SHP77 (cell line): ENCODE data around the gene NAPG.
"Not testable (repeated sequence)": the region's sequence is repeated elsewhere in the genome, so short reads cannot be mapped to it uniquely, and the experiment has no call there.

Experiments
- DNase-seq, 2 experiments: peaks; one replicate each; lab custom pipeline; 2025; lab: John Stamatoyannopoulos, UW

Gene NAPG

GRCh38 chr18:10546557-10547300 lies 20.9 kb downstream of the NAPG start:
- no peak for DNase-seq

DNA sequence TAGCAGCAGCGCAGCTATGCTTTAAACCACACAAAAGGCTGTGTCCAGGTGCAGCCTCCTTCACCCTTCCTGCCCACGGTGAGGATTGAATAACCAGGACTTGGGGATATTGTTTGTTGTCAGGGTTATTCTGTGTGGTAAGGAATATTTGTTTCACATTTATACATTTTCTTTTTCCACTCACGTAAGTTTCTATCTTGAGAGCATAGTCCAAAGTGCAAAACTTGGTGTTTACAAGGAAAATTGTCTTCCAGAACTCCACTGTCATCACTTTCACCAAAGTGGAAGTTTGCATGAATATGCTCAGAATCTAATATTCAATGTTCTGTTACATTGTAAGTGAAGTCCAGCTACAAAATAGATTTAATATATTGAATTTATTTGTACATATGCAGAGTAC lies 26.4 kb downstream of the NAPG start:
- DNase-seq: no peak

DNA sequence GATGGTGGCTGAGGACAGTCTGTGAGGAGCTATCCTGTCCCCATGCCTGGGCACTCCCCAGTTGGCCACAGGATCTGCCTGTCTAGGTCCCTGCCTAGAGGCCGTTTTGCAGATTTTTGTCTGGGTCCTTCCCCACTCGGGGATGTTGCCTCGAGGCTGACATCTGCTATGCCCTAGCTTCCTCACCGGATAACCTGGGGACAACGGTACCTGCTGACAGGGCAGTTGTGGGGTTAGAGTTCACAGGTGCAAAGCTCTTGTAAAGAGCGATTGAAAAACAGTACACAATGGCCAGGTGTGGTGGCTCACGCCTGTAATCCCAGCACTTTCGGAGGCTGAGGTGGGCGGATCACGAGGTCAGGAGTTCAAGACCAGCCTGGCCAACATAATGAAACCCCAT lies 30.4 kb downstream of the NAPG start:
- DNase-seq: not testable (repeated sequence)

DNA sequence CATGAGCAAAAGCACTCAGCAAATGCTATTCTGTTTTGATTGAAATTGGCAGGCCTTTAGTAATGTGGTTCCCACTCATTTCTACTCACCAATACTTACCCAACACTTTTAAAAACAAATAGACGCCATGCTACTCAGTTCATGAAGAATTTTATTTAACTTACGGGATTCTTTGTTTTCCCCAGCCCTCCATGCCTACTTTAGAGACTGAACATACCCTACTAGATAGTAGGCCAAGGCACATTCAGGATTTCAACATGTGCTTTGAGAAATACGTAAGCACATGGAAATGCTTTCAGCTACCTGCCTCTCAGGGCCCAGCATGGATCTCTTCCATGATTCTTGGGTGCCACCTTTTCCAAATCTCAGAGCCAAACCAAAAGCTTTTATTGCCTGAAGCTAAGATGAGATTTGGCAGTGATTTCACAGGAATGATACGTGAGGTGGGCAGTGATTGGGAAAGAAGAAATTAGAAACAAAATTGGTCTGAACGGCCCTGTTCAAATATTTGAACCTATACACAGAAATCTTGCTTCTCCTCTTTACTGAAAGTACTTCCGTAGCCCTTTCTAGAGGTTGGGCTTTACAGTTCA lies 31.4 kb downstream of the NAPG start:
- DNase-seq: no peak

DNA sequence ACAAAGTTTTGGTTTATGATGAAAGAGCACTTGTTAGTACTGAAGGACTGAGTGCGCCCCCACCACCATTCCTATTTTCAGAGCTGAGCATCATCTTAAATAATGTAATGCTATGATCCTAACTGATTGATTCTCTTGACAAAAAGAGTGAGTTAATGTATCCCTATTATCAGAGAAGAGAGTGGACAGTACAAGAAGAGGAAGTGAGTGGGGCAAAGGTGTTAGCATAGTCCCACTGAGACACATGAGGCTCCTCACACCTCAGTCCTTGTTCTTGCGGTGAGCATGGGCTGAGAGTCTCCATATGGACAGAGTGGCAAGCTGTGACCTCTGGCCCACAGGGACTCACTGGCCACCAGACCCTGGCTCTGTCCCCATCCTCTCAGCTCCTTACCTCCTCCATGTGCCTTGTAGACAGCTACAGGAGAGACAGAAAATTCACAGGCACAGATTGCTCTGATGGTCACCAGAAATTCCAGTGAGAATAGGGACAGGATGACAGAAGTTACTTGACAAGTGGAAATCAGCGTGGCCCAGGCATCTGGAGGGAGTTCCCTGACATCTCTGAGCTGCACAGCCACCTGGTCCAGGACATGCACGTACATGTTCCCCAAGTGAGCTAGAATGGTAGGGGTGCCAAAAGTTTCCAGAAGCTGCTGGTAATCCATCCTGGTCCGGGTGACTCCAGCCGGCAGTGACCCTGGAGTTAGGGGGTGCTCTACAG lies 32.6 kb downstream of the NAPG start:
- no peak for DNase-seq

DNA sequence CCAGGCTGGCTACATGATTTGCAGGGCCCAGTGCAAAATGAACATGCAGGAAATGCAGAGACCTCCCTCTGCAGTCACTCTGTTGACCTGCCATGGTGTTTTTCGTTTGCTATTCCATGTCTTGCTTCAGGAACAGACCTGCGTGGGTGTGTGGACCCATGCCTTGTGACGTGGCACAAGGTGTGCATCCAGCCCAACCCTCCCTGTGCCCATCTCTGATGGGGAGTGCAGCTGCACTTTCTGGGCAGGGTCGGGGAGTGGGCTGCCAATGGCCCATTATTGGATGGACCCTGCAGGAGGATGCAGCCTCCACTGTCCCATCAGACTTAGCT lies 33.1 kb downstream of the NAPG start:
- DNase-seq: no peak

DNA sequence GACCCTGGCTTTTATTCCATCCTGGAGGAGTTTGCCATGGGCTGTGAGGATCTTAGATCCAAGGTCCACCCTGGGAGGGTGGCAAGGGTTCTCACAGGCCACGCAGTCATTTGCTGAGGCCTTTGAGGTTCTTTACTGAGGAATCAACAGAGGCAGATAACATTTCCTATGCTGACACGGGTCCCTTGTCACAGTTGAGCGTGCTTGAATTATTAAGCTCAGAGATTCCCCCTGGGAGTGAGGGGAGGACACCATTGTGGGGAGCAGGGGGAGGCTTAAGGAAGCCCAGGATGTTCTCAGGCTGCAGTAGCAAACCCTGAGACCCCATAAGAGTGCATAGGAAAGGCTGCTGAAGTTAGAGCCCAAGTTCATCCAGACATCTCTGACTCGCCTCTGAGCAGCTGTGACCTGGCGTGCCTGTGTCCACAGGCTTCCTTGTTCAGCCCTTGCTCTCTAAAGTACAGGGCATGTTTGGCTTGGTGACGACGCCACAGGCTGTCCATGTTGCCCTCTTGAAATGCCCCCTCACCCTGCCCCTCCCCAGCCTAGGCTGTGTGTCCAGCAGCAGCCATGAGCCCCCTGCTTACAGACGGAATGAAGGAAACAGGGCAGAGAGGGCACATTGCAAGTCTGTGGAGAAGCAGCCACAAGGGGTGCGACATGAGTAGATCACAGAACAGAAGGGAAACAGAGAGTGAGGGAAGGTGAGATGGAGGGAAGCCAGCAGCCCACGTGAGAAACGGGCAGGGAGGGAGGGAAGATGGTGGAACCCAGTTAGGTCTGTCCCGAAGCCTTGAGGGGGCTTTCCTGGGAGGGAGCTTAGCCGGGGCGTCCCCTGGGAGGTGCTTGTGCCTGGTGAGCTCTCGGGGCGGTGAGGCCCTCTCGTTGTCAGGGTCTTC lies 34.0 kb downstream of the NAPG start:
- no peak for DNase-seq

- peak; percentile 39 to 67 for DNase-seq
Observed at GRCh38 chr18:10560452-10561045, 34.7 kb downstream of the NAPG start.

DNA sequence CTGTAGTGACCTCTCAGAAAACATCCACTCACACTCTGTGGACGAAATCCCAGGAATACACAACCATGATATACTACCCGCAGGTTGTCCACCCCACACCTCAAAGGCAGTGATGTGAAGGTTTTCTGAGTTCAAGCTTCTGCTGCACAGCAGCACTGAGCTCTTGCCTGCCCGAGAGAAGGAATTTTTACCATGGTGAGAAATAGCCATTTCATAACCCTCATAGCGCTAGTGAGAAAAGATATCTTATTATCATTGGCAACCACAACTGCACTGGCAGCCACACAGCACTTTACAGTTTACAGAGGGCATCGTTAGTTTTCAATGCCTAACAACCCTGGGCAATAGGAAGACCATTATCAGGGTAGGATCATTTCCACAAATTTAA lies 36.9 kb downstream of the NAPG start:
- no peak for DNase-seq

DNA sequence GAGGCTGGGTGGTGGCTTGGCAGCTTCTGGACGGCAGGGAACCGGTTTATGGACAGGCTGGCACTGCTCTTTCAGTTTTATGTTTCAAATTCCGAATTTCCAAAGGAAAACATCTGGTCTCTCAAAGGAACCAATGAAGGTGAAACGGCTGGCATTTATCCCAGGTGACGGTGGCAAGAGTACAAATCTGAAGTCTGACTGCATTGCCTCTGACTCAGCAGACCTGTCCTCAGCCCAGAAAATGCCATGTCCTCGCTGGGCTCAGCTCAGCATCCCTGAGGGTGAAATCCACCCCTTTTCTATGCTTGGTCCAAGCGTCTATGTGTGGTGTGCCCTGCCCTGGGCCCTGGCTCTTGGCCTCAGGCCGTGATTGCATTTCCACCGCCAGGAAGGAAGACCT lies 38.1 kb downstream of the NAPG start:
- DNase-seq: no peak

DNA sequence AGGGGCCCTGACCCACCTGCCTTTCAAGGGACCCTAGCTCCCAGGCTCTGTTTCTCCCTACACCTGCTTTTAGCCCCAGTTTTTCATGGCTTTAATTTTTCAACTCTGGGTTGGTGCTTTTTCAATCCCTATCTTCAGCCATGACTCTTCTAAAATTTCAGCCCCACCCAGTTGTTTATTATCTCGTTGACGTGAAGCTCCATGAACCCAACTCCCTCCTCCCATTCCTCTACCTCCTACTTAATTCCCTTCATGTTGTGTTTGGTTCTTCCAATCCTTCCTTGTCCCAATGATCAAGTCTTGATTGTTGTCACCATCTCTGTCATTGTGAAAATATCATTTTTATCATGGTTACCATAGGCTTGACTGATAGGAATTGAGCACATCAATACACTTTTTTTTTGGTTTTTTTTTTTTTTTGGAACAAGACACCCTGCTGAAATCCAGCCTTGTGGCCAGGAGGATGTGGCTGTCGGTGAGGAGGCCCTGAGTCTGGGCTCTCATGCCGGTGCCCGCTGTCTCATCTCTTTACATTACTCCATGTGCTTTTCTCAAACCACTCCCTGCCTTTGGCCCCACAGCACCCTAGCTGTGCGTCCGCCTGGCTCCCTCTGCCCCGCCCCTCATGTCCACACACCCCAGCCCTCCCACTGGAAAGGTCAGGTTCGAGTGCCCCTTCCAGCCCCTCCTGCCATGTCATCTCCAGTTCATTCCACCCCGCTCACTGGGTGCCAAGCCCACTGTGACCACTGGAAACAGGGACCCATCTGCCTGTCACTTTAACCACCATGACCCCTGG lies 39.3 kb downstream of the NAPG start:
- no peak for DNase-seq

- DNase-seq: no peak
Observed at GRCh38 chr18:10565835-10566234, 40.0 kb downstream of the NAPG start.

DNA sequence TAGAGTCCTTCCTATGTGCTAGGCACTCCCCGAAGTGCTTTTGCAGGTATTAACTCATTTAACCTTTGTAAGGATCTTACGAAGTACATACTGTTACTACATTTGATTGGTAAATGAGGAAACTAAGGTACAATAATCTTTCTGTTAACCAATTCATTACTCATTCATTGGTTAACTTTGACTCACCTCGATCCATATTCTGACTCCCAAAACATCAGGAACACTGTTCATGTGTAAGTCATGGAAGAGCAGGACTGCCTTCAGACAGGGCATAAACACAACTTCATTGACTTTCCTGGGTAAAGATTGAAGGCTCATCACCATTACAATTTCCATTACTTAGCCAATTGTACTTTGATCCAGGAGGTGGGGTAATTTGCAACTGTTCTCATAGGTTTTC lies 40.6 kb downstream of the NAPG start:
- no peak for DNase-seq

DNA sequence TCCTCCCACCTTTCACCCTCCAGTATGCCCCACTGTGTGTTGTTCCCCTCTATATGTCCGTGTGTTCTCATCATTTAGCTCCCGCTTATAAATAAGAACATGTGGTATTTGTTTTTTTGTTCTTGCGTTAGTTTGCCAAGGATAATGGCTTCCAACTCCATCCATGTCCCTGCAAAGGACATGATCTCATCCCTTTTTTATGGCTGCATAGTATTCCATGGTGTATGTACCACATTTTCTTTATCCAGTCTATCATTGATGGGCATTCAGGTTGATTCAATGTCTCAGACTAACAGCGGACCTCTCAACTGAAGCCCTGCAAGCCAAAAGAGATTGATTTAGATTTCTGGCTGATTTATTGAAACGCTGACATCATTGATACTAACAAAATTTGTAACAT lies 44.1 kb downstream of the NAPG start:
- not testable (repeated sequence) for DNase-seq

DNA sequence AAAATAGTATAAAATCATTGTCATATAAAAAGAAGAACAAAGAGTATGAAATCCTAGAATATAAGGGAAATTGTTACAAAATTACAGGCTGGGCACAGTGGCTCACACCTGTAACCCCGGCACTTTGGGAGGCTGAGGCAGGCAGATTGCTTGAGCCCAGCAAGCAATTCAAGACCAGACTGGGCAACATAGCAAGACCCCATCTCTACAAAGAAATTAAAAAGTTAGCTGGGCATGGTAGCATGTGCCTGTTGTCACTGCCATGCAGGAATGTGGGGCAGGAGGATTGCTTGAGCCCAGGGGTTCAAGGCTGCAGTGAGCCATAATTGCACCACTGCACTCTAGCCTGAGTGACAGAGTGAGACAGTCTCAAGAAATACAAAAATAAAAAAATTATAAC lies 44.8 kb downstream of the NAPG start:
- no peak for DNase-seq

- no peak for DNase-seq
Observed at GRCh38 chr18:10571537-10571936, 45.7 kb downstream of the NAPG start.

GRCh38 chr18:10573261-10573660 lies 47.4 kb downstream of the NAPG start:
- not testable (repeated sequence) for DNase-seq

GRCh38 chr18:10574412-10574811 lies 48.6 kb downstream of the NAPG start:
- not testable (repeated sequence) for DNase-seq

GRCh38 chr18:10577842-10578572 lies 52.2 kb downstream of the NAPG start:
- not testable (repeated sequence) for DNase-seq

GRCh38 chr18:10578573-10578899 lies 52.7 kb downstream of the NAPG start:
- DNase-seq: peak in 1 of 2 experiments; percentile 14
